GM12878 (cell line): ENCODE measurements around the gene TLL1.

Source experiments
- ASH2L ChIP-seq: fragments of 300-600, 200-600 bp; sonication (generic); IDR thresholded peaks from 2 replicates; pipeline ENCODE4 v1.6.1; 2017; ENCODE audit warnings: low read depth, mild to moderate bottlenecking, borderline replicate concordance
- CREB1 ChIP-seq: IDR thresholded peaks from 2 replicates; pipeline ENCODE4 v1.6.1; 2012; ENCODE audit warnings: low read depth, mild to moderate bottlenecking, inconsistent platforms
- ELK1 ChIP-seq: IDR thresholded peaks from 2 replicates; pipeline ENCODE4 v1.6.1; 2012; ENCODE audit warnings: low read depth, low read length, improper control_type of control experiment
- EZH2 ChIP-seq: IDR thresholded peaks from 2 replicates; pipeline ENCODE4 v1.6.1; 2012; ENCODE audit warnings: low read depth, mild to moderate bottlenecking, control low read depth, inconsistent platforms, low read length, borderline replicate concordance; ENCODE audit not compliant: control insufficient read depth
- NKRF ChIP-seq: fragments of 450-650 bp; conservative IDR thresholded peaks from 2 replicates; pipeline ENCODE4 v1.6.1; 2017; ENCODE audit warnings: mild to moderate bottlenecking, moderate library complexity
- RBBP5 ChIP-seq: fragments of 200-600 bp; sonication (generic); conservative IDR thresholded peaks from 2 replicates; pipeline ENCODE4 v1.6.1; 2016
- TAF1 ChIP-seq: IDR thresholded peaks from 2 replicates; pipeline ENCODE4 v1.6.1; 2011; ENCODE audit warnings: mild to moderate bottlenecking, low read depth, low read length, borderline replicate concordance
- ZNF274 ChIP-seq: IDR thresholded peaks from one replicate; pipeline ENCODE4 v1.8.0; 2011; ENCODE audit not compliant: insufficient read length, insufficient read depth
- TF ChIP-seq, protein P1 (sequence below): fragments of 450-650 bp; IDR thresholded peaks from 2 replicates; pipeline ENCODE4 v1.6.1; 2016; ENCODE audit warnings: mild to moderate bottlenecking, moderate library complexity, borderline replicate concordance

- no peak for TF ChIP-seq TAF1
- TF ChIP-seq ELK1 = no peak
- TF ChIP-seq, protein P1, sequence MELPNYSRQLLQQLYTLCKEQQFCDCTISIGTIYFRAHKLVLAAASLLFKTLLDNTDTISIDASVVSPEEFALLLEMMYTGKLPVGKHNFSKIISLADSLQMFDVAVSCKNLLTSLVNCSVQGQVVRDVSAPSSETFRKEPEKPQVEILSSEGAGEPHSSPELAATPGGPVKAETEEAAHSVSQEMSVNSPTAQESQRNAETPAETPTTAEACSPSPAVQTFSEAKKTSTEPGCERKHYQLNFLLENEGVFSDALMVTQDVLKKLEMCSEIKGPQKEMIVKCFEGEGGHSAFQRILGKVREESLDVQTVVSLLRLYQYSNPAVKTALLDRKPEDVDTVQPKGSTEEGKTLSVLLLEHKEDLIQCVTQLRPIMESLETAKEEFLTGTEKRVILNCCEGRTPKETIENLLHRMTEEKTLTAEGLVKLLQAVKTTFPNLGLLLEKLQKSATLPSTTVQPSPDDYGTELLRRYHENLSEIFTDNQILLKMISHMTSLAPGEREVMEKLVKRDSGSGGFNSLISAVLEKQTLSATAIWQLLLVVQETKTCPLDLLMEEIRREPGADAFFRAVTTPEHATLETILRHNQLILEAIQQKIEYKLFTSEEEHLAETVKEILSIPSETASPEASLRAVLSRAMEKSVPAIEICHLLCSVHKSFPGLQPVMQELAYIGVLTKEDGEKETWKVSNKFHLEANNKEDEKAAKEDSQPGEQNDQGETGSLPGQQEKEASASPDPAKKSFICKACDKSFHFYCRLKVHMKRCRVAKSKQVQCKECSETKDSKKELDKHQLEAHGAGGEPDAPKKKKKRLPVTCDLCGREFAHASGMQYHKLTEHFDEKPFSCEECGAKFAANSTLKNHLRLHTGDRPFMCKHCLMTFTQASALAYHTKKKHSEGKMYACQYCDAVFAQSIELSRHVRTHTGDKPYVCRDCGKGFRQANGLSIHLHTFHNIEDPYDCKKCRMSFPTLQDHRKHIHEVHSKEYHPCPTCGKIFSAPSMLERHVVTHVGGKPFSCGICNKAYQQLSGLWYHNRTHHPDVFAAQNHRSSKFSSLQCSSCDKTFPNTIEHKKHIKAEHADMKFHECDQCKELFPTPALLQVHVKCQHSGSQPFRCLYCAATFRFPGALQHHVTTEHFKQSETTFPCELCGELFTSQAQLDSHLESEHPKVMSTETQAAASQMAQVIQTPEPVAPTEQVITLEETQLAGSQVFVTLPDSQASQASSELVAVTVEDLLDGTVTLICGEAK = no peak
- TF ChIP-seq EZH2 = no peak
- no peak for TF ChIP-seq NKRF
- no peak for TF ChIP-seq CREB1
- TF ChIP-seq ASH2L = no peak
- no peak for TF ChIP-seq ZNF274
- TF ChIP-seq RBBP5 = no peak
Measured at GRCh38 chr4:166121897-166122296, 248.9 kb downstream of the TLL1 start.
